HG03064 (cell line): ENCODE results near the gene REN.

Experiments
- ATAC-seq: cut with Tn5 transposase; IDR thresholded peaks from one replicate; pipeline ENCODE4 v1.9.1; 2021; ENCODE audit warnings: low read depth; ENCODE audit not compliant: unreplicated experiment

The REN gene

GRCh38 chr1:204155881-204156280, 10.3 kb downstream of the REN start:
- ATAC-seq = no peak

DNA sequence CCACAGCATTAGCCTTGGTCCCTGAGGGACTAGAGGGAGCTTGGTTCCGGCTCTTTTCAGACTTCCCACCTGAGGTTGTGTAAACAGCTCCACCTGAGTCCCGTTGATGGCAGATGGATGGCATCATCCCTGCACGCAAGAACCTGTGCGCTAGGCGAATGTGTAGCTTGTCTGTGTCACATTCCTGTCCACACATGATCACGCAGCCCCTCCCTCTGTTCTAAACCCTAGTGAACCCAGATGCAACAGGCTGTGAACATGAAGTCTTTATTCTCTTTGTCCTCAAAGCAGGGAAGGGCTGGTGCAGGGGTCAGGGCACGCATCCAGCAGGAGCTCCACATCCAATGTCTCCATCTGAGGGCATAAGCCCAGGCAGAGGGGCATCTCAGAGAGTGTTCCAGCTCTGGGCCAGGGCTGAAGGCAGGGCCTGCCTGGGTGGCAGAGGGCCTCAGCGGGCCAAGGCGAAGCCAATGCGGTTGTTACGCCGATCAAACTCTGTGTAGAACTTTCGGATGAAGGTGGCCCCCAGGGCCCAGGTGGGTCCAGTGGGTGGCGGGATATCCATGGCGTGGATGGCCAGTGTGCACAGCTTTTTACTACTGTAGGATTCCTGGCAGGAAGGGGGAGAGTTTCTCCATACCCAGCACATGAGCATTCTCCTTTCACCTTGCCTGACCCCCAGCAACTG, 11.4 kb downstream of the REN start:
- no peak for ATAC-seq

- ATAC-seq = no peak
Measured at GRCh38 chr1:204153667-204154066, 12.5 kb downstream of the REN start.

- no peak for ATAC-seq
Measured at GRCh38 chr1:204152310-204153044, 13.7 kb downstream of the REN start.

DNA sequence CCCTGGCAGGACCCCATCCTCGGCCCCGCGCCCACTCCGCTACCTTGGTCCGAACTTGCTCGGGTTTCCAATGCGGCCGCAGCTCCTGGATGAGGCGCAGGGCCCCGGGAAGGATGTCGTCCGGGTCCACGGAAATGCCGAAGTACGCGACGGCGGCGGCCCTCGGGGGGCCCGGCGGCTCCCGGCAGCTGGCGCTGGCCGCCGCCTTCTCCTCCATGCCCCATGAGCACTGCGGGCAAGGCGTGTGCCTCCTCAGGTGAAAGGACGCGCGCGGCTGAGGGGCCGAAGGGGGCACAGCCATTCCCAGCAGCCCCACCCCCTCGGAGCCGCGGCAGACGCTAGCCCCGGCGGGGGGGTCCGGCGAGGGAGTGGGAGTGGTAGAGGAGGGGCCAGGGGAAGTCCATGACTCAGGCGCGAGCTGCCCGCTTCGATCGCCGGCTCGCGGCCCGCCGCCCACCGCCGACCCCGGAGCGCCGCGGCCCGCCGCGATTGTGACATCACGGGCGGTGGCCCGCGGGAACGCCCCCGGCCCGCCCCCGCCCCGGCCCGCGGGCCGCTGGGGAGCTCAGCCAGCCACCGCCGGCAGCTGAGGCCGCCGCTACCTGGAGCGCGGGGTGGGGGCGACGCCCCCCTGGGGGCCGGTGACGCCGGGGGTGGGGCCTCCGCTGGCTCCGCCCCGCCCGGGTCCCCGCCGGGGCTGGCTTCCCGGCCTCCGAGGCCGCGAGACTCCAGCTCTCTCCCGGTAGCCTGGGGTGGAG, 14.4 kb downstream of the REN start, which contains the start of gene ETNK2:
TSS of gene ETNK2 (minus strand) at position 493 of the 758 bp plus-strand sequence. CDS start at position 301, 192 bp downstream.
- ATAC-seq = no peak

DNA sequence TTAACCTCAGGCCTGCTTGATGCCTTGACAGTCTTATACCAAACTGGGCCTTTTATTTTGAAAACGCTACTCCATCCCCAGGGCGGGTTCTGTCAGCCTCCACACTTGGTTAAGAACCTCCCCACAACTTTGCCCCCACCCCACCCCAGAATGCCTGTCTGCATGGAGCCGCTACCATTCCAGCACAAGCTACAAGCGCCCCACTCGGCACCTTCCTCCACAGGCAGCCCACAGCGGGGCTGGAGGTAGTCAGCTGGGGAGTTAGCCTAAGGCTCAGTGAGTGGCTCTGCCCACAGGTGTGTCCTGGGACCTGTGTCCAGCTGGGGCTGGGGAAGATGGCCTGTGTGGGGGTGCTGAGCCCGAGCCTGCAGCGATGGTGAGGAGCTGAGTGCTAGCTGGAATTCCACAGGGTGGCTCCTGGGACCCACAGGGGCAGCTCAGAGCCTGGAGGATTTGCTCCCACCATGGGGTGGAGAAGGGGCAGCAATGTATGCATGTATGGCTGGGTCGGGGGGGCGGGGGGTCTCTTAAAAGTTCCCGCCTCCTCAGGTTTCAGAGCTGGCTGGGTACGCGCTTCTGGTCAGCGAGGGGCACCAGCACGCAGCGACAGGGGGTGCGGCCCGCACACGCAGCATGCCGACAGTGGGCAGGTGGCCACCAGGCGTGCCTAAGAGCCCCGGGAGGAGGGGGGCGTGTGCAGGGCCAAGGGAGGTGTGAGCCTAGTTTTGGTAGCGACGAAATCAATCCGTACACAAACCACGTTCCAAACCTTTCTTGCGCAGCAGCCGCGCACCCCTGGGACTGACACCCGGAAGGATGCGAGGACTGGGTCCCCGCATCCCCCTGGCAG, 15.2 kb downstream of the REN start:
- ATAC-seq = no peak

GRCh38 chr1:204149635-204150565, 16.2 kb downstream of the REN start:
- no peak for ATAC-seq

DNA sequence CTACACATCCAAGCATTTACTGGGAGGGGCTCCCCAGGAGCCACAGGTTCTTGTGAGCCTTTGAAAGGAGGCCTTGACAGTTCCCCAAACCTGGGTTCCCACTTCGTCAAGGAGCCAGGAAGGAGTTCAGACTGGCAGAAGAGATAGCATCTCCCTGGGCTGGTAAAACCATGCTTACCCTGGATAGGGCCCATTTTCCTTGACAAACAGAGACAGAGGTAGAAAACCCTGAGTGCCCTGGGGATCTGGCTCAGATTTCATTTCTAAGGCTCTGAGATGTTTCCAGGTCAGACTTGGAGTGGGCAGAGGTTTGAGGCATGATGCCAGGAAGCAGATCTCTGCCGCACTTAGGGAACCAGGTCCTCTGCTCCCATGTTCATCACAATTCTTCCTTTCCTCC, 17.0 kb downstream of the REN start:
- ATAC-seq = no peak

GRCh38 chr1:204147406-204148383, 18.4 kb downstream of the REN start:
- no peak for ATAC-seq

- ATAC-seq = no peak
Measured at GRCh38 chr1:204146965-204147364, 19.2 kb downstream of the REN start.

GRCh38 chr1:204146309-204146708, 19.8 kb downstream of the REN start:
- ATAC-seq = no peak

DNA sequence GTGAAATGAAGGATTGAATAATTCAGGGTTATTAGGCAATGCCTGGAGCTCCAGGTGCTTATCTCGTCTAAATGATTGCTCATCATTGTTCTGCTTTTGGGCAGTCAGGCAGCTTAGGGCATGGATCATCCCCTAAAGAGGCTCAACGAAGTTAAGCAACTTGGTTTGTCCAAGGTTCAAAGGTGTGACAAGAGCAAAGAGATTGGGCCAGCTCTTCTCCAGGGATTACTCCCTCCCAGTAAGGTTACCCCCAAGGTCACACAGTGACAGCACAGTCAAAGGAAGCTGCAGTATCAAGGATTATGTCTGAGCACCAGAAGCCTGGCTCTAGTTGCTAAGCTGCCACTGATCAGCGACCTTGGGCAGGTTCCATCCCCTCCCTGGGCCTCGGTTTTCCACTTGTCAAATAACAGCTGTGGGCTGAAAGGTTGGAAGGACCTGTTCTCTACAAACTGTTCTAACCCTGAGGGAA, 21.1 kb downstream of the REN start:
- no peak for ATAC-seq

DNA sequence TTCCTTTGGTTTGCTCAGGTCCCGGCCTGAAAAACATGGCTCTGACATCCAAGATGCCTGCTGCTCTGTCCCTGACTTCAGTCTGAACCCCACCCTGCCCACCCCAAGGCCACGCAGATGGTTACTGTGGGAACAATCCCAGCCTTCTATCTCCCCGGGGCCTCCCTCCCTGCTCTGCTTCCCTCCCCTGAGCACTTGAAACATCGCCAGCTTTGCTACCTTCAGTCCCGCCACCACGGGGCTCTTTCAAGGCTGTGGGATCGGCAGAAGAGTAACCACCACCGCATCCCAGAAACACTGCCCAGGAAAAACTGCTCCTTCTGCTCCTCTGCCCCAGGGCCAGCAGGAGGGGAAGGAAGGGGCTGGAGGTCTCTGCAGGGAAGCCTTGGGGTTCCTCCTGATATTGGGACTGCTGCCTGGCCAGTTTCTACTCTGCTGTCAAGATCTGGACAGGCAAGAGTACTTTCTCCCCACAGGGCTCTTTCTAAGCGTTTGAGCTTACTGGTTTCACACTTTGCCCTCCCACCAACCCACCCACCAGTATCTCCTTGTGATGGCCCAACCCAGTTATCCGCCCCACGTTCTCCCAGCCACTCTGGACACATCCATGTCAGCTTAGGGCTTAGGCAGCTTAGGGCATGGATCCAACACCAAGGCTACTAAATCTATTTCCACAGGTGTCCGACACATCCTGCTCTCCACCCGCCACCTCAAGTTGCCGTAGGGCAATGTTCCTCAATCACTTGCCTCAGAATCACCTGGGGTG, 22.7 kb downstream of the REN start:
- ATAC-seq = no peak

DNA sequence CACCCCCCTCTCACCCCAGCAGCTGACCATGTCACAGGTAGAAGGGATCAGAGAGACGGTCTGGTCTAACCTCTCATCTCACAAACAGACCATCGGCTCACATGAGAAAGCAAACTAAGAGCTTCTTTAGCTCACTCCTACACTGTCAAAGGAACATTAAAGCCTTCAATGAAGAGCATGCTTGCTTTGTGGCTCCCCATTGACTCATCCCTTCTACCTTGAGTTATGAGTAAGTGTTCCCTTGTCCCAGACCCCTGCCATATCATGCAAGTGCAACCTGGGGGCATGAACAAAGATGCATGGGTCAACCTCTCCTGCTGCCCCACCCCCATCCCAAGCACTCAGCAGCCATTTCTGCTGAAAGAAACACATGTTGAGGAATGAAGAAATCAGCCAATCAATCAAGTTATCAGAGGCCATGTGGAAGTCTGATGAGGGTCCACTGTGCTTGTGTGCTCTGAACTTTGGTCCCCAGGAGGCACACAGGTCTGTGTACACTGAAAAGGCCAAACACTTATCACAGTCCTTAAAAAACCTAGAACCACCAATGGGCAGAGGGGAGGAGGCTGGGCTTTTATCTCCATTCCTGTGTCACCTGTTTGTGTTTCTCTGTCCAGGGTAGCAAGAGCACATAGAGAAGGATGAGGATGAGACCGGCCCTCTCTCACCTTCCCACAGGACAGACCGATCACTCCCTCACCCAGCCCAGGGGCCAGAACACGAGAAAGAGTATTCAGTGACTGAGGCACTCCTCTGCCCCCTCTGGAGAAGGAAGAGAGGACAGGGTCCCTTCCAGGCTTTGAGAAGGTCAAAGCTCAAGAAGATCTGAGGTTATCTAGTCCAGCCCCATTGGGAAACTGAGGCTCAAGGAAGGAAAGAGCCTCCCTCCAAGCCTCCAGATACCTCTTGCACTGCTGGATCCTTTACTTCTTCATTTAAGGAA, 23.8 kb downstream of the REN start:
- no peak for ATAC-seq

DNA sequence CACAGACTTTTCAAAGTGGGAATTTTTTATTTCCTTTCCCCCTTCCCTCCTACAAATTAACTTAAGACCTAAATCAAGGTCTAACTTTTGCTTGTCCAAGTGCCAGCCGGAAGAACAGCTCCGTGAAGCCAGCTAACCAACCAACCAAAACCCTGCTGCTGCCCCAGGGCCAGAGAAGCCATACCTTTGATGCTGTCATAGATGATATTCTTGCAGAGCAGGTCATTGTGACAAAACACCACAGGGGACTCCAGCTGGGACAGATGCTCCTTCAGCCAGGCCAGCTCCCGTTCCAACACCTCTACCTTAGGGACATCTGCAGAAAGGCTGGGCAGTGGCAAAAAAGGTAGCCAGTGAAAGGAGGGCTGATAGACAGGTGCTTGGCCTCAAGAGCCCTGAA, 25.0 kb downstream of the REN start:
- no peak for ATAC-seq

GRCh38 chr1:204139952-204140351, 26.2 kb downstream of the REN start:
- ATAC-seq = no peak
